ENCODE data around the gene MYLK.

Gene MYLK

DNA sequence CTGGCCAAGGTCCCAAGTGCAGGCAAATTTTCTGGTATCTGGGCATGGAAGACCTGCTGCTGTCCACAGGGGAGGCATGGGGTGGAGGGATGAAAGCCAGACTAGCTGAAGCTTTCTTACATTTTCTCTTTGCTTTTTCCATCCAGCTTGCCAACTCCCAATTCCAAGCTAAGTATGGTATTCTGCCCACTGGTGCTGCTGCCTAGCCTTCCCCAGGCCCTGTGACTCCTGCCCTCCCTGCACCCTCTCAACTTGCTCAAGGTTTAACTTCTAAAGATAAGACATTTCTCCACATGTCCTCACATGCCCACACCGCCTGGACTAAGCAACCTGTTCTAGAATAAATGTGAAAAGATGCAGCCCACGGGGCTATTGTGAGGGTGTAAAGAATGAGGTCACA is 239.8 kb downstream of the MYLK start:
- no peak for DNase-seq (ENCODE audit: low spot score)

DNA sequence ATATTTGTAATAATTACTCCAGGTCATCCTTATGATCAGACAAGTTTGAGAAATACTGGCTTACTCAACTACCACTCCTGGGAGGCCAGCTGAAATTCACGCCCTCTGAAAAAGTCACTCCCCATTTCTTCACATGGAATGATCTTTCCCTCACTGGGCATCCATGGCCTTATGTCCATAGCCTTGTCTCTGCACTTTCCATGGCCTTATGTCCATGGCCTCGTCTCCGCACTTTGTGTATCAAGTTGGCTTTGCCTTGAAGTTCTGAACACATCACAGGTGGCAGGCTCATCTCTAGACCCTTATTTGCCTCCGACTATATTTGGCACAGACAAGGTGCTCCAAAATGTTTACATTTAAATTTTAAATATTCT is 241.2 kb downstream of the MYLK start:
- DNase-seq (ENCODE audit: low spot score), result no peak

DNA sequence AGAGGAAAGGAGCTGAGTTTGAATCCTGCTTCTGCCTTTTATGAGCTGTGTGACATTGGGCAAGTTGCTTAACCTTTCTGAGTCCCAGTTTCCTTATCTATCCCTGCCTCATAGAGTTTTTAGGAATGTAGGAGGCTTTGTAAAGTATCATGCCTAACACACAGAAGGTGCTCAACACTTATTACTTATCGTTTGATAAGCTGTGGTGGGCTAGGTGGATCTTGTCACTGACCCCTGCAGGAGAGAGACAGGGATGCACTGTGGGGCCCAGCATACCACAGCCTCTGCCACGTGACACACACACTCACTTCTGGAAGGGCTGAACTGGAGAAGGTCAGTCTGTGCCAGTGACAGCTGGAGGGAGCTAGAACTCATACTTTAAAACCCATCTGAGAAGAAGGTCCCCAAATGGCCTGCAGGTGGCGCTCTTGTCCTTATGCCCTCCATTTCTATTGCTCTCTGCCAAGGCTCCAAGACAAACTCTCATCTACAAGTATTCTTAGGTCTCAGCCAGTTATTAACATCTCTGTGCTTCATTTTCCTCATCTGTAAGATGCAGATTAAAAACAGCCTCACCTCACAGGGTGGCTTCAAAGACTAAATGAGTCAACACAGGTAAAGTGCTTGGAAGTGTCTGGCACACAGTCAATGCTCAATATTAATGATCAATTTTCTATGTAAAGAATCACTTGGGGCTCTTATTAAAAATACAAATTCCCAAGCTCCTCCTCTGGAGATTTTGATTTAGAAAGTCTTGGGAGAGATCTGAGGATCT is 241.8 kb downstream of the MYLK start:
- DNase-seq (ENCODE audit: low spot score), result peak; percentile 88

DNA sequence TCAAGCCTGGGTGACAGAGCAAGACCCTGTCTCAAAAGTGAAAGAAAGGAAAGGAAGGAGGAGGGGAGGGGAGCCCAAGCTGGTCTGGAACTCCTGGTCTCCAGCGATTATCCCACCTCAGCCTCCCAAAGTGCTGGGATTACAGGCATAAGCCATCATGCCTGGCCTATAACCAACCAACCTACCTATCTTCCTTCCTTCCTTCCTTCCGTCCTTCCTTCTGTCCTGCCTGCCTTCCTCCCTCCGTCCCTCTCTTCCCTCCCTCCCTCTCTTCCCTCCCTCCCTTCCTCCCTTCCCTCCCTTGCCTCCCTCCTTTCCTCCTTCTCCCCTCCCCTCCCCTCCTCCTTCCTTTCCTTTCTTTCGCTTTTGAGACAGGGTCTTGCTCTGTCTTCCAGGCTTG is 242.6 kb downstream of the MYLK start:
- no peak for DNase-seq (ENCODE audit: low spot score)

DNA sequence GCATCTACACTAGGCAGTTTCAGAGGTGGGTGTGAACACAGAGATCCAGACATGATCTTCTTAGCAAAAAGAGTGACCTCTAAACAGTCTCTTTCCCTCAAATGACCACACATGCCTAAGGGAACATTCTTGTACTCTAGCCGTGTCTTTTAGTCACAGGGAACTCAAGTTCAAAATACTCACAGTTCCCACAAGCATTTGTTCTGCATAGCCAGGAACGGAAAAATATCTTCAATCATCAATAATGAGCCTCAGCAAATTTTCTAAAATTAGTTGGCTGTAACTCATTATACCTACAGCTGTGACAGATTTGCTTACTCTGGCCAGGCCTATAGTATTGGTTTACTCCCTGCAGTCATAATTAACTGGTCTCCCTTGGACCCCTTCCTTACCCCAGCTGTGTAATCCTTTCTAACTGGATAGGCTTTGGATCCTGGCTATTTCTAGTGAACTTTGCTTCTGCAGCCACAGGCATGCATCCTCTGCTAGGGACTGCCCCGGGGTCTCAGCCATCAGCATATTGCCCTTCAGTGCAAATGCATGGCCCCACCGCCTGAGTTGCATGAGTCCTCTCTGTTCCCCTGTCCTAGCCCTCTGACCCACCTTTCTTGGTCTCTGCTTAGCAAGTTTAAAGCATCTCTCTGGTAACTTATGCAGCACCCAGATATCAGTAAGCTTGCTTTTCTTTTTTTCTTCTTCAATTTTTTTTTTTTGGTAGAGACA is 243.2 kb downstream of the MYLK start:
- DNase-seq (ENCODE audit: low spot score), result no peak

DNA sequence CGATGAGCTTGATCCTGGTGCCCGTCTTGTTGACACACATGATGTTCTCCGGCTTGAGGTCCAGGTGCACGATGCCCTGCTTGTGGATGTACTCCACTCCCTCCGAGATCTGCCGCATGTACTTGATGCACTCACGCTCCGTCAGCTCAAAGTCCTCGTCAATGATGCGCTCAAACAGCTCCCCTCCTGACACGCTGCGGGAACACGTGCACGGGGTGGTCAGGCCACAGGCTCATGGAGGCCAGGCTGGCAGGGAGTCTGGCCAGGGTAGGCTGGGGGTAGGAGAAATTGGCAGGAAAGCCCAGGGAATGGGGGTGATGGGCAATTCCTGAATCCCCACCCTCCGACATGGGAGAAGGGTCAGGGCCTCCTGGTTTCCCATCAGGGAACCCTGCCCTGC is 243.8 kb downstream of the MYLK start:
- DNase-seq (ENCODE audit: low spot score), result no peak

DNA sequence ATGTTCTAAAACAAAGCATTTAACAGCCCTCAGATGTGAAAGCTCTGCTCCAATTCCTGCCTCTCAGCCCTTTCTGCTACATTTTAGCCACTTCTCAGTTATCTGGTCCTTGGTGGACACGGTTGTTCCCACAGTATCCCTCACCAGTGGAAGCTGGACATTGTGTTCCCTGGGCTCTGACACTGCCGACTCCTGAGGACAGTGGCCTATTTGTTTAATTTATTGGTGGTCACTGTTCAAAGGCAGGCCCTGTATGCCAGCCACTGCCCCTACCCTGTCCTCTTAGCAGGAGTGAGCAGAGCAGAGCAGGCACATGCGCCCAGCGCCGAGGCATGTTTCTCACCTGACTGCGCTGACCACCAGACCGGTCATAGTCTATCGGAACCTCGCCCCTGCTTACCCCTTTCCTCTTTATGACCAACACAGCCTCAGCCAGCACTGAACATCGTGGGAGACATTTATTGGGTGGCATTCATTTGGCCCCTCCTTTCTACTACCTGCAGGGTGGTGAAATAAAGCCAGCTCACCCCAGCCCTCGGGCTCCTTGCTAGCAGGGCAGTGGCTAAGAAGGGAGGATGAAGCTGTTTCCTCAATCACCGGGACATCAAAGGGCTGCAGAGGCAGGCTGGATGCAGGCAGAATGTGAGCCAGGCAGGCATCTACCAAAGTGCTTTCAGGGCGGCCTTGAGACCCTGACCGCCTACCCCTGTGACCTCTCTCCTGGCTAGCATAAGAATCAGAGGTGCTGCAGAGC is 245.0 kb downstream of the MYLK start:
- no peak for DNase-seq (ENCODE audit: low spot score)

DNA sequence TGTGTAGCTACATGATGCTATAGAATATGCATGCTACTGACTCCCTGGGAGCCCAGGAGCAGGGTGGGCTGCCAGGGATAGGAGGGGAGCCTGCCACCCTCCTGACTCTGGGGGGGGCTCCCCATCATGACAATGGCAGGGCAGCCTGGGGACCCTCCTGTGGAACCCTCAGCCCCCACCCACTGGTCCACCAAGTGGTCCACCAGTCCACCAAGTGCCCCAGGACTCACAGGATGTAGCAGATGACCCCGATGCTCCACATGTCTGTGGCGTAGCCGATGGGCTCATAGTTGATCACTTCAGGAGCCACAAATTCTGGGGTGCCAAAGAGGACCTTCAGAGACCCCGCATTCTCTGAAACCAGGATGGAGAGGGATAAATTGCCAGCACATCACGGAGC is 246.3 kb downstream of the MYLK start:
- no peak for DNase-seq (ENCODE audit: low spot score)

DNA sequence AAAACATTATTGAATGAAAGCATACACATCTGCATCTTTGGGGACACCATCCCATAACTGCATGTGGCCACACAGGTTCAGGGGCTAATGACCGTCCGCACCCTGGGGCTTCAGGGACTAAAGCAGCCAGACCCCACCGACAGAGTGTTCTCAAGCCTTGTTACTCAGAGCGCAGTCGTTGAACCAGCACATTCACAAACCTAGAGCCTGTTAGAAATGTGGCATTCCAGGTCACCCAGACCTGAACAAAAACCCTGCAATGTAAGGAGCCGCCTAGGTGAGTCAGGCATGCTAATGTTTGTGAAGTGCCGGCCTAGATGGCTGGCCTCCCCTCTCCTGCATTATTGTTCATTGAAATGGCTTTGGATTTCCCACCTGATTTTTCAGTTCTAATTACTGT is 247.0 kb downstream of the MYLK start:
- no peak for DNase-seq (ENCODE audit: low spot score)

DNA sequence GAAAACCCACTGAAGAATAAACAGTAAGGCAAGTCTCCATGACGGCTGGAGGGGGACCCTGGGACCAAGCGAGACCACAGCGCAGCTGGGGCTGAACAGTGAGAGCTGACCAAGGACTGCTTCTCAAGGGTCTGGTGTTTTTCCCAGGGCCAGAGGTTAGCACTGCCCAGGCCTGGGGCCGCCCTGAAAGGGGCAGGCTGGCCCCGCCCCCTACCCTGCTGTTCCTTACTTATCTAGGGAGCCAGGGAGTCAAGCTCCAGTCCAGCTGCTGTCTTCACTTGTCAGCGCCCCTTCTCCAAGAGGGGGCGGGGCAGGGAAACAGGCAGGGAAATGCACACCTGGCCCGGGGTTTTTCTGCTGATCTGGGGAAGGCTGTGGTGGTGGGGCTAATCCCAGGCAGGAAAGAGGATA is 247.7 kb downstream of the MYLK start:
- peak; percentile 86 for DNase-seq (ENCODE audit: low spot score)

DNA sequence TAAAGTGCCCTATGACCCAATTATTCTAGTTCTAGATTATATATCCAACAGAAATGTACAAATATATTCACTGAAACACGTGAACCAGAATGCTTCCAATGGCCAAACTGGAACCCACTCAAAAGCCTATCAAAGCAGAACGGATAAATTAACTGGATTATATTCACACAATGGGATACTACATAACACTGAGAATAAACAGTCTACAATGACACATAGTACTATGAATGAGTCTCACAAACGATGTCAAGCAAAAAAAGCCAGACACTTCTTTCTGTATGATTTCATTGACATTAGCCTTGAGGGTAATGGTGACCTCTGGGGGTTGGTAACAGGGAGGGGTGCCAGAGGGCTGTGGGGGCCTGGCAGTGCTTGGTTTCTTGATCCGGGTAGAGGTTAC is 248.4 kb downstream of the MYLK start:
- DNase-seq (ENCODE audit: low spot score), result no peak

DNA sequence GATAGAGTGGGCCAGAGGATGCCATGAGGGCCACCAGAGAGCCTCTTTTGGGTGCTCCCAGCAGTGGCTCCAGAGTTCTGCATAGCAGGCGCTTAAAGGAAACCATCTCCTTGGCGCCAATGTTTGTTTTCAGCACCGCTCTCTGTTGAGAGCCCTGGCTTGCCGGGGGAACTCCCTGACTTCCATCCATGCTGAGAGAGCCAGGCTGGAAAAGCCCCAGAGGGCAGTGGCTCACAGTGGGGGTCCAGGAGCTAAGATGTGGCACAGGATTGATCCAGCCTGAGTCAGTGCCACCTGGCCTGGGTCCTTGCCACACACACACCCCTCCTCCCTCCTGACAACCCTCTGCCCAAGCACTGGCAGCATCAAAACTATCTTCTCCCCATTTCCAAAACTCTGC is 248.9 kb downstream of the MYLK start:
- DNase-seq (ENCODE audit: low spot score), result no peak

DNA sequence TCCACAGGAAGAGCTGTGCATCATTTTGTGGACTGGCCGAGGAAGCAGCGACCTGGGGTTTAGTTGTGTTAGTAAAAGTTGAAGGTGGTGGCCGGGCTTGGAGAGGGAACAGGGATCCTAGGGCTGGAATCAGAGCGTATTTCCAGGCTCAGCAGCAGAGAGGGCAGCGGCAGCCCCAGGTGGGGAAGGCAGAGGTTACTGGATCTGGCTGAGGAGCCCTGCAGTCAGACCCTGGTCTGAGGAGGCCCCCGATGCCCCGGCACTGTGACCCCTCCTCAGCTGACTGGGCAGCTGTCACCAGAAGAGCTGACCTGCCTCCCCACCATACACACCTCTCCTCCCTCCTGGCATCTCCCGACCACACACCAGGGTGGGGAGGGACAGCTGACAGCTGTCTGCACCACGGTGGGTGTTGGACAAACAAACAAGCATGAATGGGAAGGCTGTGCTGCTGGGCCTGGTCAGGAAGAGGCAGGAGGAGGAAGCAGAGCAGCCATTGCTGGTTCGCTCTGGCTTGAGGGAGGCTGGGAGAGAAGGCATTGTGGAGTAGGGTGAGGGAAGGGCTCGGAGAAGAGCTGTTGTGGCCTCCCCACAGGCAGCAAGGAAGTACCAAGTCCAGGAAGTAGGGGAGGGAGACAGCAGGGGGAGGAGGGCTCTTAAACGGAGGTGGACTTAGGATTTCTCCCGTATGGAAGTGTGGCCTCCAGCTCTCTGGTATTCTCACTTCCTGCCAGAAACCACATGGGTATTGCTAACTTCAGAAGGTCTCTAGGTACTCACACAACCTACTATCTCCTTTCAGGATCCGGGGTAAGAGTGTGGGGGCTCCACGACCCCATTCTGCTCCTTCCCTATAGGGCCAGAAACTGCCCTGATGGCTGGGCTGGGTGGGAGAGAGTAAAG is 249.7 kb downstream of the MYLK start:
- DNase-seq (ENCODE audit: low spot score), result no peak

DNA sequence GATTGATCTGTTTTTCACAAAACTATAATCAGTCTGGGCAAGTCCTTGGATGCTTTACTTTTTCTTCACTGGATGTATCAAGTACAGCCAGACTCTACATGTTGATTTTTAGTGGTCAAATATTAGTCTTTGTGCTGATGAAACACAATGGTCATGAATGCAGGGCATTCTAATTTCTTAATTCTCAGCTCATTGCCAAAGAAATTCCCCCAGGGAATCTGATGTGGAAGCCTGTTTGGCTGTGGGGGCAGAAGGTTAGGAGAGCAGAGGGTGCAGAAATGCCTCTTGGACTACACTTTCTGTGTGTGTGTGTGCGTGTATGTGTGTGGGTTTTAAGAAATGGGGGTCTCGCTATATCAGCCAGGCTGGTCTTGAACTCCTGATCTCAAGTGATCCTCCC is 250.6 kb downstream of the MYLK start:
- no peak for DNase-seq (ENCODE audit: low spot score)

DNA sequence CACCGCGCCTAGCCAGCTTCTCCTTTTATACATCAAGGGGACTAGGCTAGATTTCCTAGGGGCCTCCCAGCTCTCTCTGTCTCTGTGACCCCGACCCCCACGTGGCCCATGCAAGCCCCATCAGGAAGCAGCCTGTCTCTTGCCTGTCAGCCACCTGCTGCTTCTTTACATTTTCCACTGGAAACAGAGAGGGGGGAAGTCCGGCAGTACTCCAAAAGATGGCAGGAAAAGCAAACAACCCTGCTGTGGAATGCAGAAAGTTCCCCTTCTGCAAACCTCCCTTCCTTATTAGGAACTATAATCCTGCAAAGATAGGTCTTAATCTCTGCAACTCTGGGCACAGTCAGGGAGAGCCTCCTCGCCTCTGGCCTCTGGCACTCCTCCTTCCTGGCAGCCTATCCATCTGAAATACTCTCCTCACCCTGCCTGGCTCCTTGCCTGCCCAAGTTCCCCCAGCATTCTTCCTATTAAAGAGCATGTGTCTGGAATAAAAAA is 251.9 kb downstream of the MYLK start:
- DNase-seq (ENCODE audit: low spot score), result peak; percentile 70

DNA sequence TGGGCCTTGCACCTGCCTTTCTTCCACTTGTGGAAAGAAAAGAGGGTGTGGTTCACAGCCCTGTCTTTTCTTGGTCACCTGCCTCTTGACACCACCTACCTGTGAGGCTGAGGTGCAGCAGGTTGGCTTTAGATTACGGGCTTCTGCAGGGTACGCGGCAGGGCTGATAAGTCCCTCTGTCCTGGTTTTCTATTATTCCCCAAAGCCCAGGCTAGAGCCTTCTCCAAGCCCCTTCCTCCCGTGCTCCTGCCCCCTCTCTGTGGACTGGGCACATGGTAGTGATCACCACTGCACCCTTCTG is 254.4 kb downstream of the MYLK start:
- no peak for DNase-seq (ENCODE audit: low spot score)

DNA sequence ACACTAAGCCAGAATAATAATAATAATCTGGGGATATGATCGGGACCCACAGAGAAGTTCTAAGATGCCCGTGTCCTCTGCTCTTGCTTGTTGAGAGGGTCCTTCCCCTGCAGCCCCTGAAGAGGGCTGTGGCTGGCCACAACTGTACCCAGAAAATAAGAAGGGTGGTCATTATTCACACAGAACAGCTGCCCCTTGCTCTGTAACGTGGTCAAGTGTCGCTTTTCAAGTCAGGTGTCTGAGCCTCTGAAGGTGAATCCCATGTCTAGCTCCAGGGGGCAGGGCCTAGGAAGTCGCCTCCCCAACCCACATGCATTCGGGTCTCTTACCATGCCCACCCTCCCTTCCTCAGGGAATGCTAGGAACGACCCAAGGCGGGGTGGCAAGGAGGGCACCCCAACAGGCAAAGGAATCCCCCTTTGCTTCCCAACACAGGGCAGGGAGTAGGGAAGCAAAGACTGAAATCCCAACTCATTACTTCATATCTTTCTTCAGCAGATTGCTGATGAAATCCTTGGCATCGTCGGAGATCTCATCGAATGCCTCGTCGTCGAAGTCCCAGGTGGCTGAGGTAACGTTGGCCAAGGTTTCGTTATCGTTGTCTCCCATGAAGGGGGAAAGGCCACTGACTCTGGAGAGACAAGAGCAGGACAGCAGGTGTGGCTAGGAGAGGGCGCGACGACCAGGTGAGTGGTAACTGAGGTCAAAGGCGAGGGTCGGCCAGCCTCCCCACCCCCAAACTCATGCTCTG is 255.0 kb downstream of the MYLK start:
- DNase-seq (ENCODE audit: low spot score), result no peak

DNA sequence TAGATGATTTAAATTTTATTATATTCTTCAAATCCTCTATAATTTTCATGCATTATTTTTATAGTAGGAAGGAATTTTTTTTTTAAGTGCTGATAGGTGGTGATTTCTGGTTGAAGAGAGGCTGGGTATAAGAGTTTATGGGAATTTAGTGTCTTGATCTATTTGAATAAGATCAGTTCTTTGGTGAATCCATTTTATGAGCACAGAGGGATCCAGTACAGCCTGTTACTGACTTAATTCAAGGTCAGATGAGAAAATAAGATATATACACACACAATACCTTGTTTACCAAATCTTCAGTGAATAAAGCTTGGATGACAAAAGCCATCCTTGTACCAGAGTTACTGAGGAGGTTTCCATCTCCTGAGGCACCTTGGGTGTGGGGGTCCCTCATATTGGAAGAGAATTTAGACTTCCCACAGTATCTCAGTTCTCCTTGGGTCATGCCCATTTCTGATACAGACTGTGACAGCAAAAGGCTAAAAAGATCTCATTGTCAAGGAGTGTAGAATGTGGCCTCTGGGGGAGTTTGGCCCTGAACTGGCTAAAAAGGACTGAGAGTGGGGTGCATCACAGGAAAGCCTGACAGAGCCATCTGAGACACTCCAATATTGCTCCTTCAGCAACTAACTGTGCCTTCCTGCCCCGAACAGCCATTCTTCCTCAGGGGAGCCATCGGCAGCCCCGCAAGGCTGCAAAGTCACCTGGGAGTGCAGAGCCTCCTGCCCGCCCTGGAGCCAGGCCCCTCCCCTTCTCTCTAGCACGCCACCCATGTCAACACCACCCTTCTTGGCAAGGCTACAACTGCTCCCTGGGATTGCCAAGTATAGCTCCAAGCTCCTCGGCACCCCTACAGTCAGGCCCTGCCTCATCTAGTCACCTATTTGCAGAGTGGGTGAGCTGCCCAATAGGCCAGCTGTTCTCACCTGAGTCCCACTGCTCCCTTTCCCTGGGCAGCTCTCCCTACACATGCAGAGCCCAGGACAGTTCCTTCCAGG is 256.2 kb downstream of the MYLK start:
- DNase-seq (ENCODE audit: low spot score), result no peak

DNA sequence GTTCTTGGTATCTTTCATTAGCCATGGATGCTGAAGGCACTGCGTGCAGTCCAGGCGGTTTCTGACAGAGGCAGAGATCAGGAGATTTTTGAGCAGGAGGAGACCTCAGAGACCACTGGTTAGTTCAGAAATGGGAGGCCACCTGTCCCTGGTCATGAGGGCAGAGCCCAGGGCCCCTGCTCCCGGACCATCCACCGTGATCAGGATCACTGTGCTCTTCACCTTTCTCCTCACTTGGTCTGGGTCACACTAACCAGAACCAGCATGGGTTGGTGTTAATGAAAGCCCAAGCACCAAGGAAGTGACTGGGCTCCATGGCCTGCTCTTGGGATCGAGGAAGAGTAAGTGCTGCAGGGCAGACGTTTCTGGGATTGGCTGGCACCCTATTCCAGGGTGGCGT is 257.3 kb downstream of the MYLK start:
- DNase-seq (ENCODE audit: low spot score), result no peak

DNA sequence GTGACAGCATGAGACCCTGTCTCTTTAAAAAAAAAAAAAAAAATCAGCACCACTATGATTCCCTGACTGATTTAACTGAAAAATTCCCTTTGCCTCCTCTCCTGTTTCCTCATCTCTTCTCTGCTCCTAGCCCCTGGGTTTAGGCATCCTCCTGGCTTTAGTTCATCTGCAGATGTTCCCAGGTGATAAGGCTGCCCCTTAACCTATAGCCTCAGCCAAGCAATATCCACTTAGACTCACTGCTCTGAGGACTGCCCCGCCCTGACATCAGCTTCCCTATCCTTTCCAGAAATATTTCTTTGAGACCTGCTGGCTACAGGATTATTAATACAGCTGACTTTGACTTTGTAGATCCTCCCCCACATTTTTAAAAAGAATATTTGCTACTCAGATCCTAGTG is 259.8 kb downstream of the MYLK start:
- no peak for DNase-seq (ENCODE audit: low spot score)

All from iPS-NIHi11 (cell line).